ENCODE measurements around the gene CHMP6.

DNA sequence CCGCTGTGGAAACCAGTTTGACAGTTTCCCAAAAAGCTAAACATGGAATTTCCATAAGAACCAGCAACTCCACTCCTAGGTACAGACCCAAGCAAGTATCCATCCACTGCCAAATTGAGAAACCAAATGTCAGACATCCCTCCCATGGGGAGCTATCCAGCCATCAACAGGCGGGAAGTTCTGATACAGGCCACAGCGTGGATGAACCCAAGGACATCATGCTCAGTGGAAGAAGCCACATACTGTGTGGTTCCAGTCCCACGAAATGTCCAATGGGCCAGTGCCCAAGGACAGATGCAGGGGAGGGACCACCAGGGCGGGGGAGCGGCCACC is 30.7 kb downstream of the CHMP6 start:
- no peak for TF ChIP-seq POLR2A (IDR thresholded peaks at IDR 0.05)
- TF ChIP-seq, protein P1, sequence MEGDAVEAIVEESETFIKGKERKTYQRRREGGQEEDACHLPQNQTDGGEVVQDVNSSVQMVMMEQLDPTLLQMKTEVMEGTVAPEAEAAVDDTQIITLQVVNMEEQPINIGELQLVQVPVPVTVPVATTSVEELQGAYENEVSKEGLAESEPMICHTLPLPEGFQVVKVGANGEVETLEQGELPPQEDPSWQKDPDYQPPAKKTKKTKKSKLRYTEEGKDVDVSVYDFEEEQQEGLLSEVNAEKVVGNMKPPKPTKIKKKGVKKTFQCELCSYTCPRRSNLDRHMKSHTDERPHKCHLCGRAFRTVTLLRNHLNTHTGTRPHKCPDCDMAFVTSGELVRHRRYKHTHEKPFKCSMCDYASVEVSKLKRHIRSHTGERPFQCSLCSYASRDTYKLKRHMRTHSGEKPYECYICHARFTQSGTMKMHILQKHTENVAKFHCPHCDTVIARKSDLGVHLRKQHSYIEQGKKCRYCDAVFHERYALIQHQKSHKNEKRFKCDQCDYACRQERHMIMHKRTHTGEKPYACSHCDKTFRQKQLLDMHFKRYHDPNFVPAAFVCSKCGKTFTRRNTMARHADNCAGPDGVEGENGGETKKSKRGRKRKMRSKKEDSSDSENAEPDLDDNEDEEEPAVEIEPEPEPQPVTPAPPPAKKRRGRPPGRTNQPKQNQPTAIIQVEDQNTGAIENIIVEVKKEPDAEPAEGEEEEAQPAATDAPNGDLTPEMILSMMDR (IDR thresholded peaks at IDR 0.05), result no peak
